Neural progenitor cell (in vitro differentiated cells): ENCODE measurements around the gene PPP1R13L. TPM values are rescaled to one million over a fixed set of nuclear protein-coding genes. Genes with fewer than 3 reads are reported as not detected.
"Not testable (repeated sequence)": the region's sequence is repeated elsewhere in the genome, so short reads cannot be mapped to it uniquely, and the experiment has no call there.

Experiments
- DNase-seq: peaks from one replicate; pipeline ENCODE4 v3.0.0-alpha.2; 2016; ENCODE audit warnings: low spot score
- H2AFZ ChIP-seq: fragments of 200-600 bp; sonication (generic); replicated peaks from 2 replicates; pipeline ENCODE4 v1.6.1; 2016; ENCODE audit warnings: antibody characterized with exemption
- H3F3A ChIP-seq: fragments of 200-600 bp; sonication (generic); 2 replicates; pipeline ENCODE4 v1.6.1; 2016; ENCODE audit warnings: antibody characterized with exemption, low read depth
- H3K27ac ChIP-seq: fragments of 200-600 bp; sonication (generic); 2 replicates; pipeline ENCODE4 v1.5.1; 2016; ENCODE audit warnings: mild to moderate bottlenecking
- H3K27me3 ChIP-seq: fragments of 200-600 bp; sonication (generic); 2 replicates; pipeline ENCODE4 v1.6.1; 2016; ENCODE audit warnings: mild to moderate bottlenecking, moderate library complexity
- H3K36me3 ChIP-seq: fragments of 200-600 bp; sonication (generic); 2 replicates; pipeline ENCODE4 v1.5.1; 2016
- H3K4me1 ChIP-seq: fragments of 200-600 bp; sonication (generic); 2 replicates; pipeline ENCODE4 v1.6.1; 2016; ENCODE audit warnings: mixed run types
- H3K4me2 ChIP-seq: fragments of 200-600 bp; sonication (generic); 2 replicates; pipeline ENCODE4 v1.6.1; 2016
- H3K4me3 ChIP-seq: fragments of 200-600 bp; sonication (generic); 2 replicates; pipeline ENCODE4 v1.5.1; 2016
- H3K79me2 ChIP-seq: fragments of 200-600 bp; sonication (generic); 2 replicates; pipeline ENCODE4 v1.6.1; 2016; ENCODE audit warnings: low read depth
- H3K9ac ChIP-seq: fragments of 200-600 bp; sonication (generic); 2 replicates; pipeline ENCODE4 v1.6.1; 2016
- H3K9me3 ChIP-seq: fragments of 200-600 bp; sonication (generic); 2 replicates; pipeline ENCODE4 v1.5.1; 2016; ENCODE audit warnings: low read depth
- H4K20me1 ChIP-seq: fragments of 200-600 bp; sonication (generic); 2 replicates; pipeline ENCODE4 v1.6.1; 2016; ENCODE audit warnings: low read depth
- H3K27ac Mint-ChIP-seq: 3 replicates; pipeline ENCODE4 v1.8.0; 2021; ENCODE audit warnings: mixed read lengths
- H3K27me3 Mint-ChIP-seq: 2 replicates; pipeline ENCODE4 v1.8.0; 2022; ENCODE audit warnings: low read depth, mild to moderate bottlenecking, inconsistent platforms, moderate library complexity, mixed read lengths; ENCODE audit not compliant: insufficient read depth
- H3K36me3 Mint-ChIP-seq: 3 replicates; pipeline ENCODE4 v1.8.0; 2021; ENCODE audit warnings: mixed read lengths
- H3K4me1 Mint-ChIP-seq: 3 replicates; pipeline ENCODE4 v1.8.0; 2021; ENCODE audit warnings: mixed read lengths
- H3K4me3 Mint-ChIP-seq: 3 replicates; pipeline ENCODE4 v1.8.0; 2021; ENCODE audit warnings: mild to moderate bottlenecking, moderate library complexity, mixed read lengths
- H3K9me3 Mint-ChIP-seq: 3 replicates; pipeline ENCODE4 v1.8.0; 2020; ENCODE audit warnings: mixed read lengths
- EZH2 ChIP-seq: fragments of 200-600 bp; sonication (generic); IDR thresholded peaks from 2 replicates; pipeline ENCODE4 v1.6.1; 2017; ENCODE audit warnings: antibody characterized with exemption, mild to moderate bottlenecking, moderate library complexity
- EZH2phosphoT487 ChIP-seq: fragments of 200-600 bp; sonication (generic); IDR thresholded peaks from 2 replicates; pipeline ENCODE4 v1.6.1; 2017; ENCODE audit warnings: antibody characterized with exemption
- total RNA-seq: library from RNA; depleted of rRNA; stranded (reverse); fragments of >200 nt; gene quantifications from 2 replicates; pipeline ENCODE4 v1.2.3, GENCODE V29; 2015; ENCODE audit warnings: low replicate concordance
- TF ChIP-seq, protein P1 (sequence below): fragments of 200-600 bp; sonication (generic); IDR thresholded peaks from 2 replicates; pipeline ENCODE4 v1.5.1; 2017; ENCODE audit warnings: antibody characterized with exemption, mild to moderate bottlenecking

The PPP1R13L gene
- total RNA-seq, 1 donor from 2014 or later = 2.9 TPM

DNA sequence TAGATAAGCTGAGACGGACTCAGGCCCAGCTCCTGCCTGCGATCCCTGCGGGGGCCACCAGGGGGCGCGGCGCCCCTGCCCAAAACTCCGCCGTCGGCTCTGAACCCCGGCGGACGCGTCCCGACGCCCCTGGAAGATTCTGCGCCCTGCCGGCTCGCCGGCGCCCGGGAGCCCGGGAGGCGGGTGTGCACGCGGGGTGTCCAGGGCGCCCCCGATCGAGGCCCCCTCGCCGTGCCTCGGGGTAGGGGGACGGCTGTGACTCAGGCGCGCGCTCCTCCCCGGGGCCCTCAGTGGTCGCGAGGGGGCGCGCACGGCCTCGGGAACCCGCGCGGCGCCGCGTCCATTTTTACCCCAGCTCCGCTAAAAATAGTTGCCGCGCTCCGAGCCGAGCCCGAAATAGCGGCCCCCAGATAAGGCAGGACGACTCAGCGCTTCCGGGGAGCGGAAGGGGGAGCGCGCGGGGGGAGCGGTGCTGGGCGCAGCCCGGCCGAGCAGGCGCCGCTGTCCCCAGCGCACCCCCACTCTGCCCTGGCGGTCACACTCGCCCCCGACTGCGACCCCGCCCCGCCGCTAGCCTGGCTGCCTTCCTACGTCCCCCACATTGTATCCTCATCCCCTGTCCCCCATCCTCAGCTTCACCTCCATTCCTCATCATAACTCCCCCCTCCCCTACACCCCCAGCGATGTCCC, 34.8 kb upstream of the PPP1R13L start:
- peaks cover 45% of the 10 kb centered on the region for H3F3A ChIP-seq
- H3K9me3 ChIP-seq = no peaks in the 10 kb centered on the region
- peak; percentile 88 for DNase-seq
- H3K36me3 Mint-ChIP-seq = no peaks in the 10 kb centered on the region
- H3K27ac ChIP-seq = no peak overlapping the region
- H3K4me2 ChIP-seq = peak overlapping the region; percentile 69
- H3K4me1 ChIP-seq = peaks cover 8% of the 10 kb centered on the region
- H3K9me3 Mint-ChIP-seq = no peaks in the 10 kb centered on the region
- peak overlapping the region; percentile 83 for H3K4me3 Mint-ChIP-seq
- H3K27ac Mint-ChIP-seq = peak overlapping the region; percentile 92
- TF ChIP-seq, protein P1, sequence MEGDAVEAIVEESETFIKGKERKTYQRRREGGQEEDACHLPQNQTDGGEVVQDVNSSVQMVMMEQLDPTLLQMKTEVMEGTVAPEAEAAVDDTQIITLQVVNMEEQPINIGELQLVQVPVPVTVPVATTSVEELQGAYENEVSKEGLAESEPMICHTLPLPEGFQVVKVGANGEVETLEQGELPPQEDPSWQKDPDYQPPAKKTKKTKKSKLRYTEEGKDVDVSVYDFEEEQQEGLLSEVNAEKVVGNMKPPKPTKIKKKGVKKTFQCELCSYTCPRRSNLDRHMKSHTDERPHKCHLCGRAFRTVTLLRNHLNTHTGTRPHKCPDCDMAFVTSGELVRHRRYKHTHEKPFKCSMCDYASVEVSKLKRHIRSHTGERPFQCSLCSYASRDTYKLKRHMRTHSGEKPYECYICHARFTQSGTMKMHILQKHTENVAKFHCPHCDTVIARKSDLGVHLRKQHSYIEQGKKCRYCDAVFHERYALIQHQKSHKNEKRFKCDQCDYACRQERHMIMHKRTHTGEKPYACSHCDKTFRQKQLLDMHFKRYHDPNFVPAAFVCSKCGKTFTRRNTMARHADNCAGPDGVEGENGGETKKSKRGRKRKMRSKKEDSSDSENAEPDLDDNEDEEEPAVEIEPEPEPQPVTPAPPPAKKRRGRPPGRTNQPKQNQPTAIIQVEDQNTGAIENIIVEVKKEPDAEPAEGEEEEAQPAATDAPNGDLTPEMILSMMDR = peak; percentile 99
- TF ChIP-seq EZH2 (peak; percentile 49), EZH2phosphoT487 (no peak)
- peak overlapping the region; percentile 99 for H3K4me3 ChIP-seq
- H4K20me1 ChIP-seq = no peaks in the 10 kb centered on the region
- no peaks in the 10 kb centered on the region for H3K36me3 ChIP-seq
- H3K27me3 Mint-ChIP-seq = peaks cover 22% of the 10 kb centered on the region
- H3K9ac ChIP-seq = peak overlapping the region; percentile 46
- peaks cover 2% of the 10 kb centered on the region for H3K27me3 ChIP-seq
- H3K79me2 ChIP-seq = no peaks in the 10 kb centered on the region
- peak overlapping the region; percentile 99 for H2AFZ ChIP-seq
- peaks cover 32% of the 10 kb centered on the region for H3K4me1 Mint-ChIP-seq

DNA sequence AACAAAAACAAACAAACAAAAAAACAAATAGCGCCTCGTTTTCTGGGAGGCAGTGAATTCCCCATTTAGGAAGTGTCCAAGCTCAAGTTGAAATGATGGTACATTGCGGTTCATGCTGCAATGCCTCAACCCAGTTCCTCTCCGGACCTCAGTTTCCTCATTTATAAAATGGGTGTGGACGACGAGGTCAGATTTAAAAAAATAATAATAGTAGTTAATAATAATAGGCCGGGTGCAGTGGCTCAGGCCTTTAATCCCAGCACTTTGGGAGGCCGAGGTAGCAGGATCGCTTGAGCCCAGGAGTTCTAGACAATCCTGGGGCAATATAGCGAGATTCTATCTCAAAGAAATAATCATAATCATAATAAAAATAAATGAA, 34.3 kb upstream of the PPP1R13L start:
- H3K4me2 ChIP-seq = no peak overlapping the region
- Mint-ChIP-seq H3K4me1 (peaks cover 27% of the 10 kb centered on the region), H3K36me3 (no peaks in the 10 kb centered on the region), H3K9me3 (no peaks in the 10 kb centered on the region), H3K27me3 (peaks cover 25% of the 10 kb centered on the region), H3K4me3 (peak overlapping the region; percentile 60), H3K27ac (no peak overlapping the region)
- TF ChIP-seq EZH2 (no peak), EZH2phosphoT487 (no peak)
- TF ChIP-seq, protein P1 = no peak
- H3K9ac ChIP-seq = no peak overlapping the region
- no peaks in the 10 kb centered on the region for H3K27me3 ChIP-seq
- DNase-seq = no peak
- no peak overlapping the region for H3K27ac ChIP-seq
- H3K36me3 ChIP-seq = no peaks in the 10 kb centered on the region
- H4K20me1 ChIP-seq = no peaks in the 10 kb centered on the region
- peaks cover 41% of the 10 kb centered on the region for H3F3A ChIP-seq
- H3K4me1 ChIP-seq = peaks cover 4% of the 10 kb centered on the region
- H3K9me3 ChIP-seq = no peaks in the 10 kb centered on the region
- peak overlapping the region; percentile 99 for H3K4me3 ChIP-seq
- H2AFZ ChIP-seq = no peak overlapping the region
- no peaks in the 10 kb centered on the region for H3K79me2 ChIP-seq

DNA sequence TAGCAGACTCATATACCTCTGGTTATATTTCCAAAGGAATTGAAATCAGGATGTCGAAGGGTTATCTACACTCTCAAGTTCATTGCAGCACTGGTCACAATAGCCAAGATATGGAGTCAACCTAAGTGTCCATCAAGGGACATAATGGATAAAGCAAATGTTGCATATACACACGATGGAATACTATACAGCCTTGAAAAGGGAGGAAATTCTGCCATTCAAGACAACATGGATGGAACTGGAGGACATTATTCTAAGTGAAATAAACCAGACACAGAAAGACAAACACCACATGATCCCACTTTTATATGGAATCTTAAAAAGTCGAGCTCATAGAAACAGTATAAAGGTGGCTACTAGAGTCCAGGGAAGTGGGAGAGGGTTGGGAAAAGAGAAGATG, 32.5 kb upstream of the PPP1R13L start:
- no peak overlapping the region for H3K4me2 ChIP-seq
- no peaks in the 10 kb centered on the region for H3K9me3 Mint-ChIP-seq
- H3K27me3 Mint-ChIP-seq = peaks cover 18% of the 10 kb centered on the region
- no peak overlapping the region for H2AFZ ChIP-seq
- H3K27ac Mint-ChIP-seq = no peak overlapping the region
- no peaks in the 10 kb centered on the region for H4K20me1 ChIP-seq
- peaks cover 13% of the 10 kb centered on the region for H3K4me1 Mint-ChIP-seq
- H3K27me3 ChIP-seq = no peaks in the 10 kb centered on the region
- no peaks in the 10 kb centered on the region for H3K36me3 ChIP-seq
- H3K4me3 ChIP-seq = no peak overlapping the region
- no peaks in the 10 kb centered on the region for H3K36me3 Mint-ChIP-seq
- H3K4me1 ChIP-seq = peaks cover 4% of the 10 kb centered on the region
- H3K4me3 Mint-ChIP-seq = peak overlapping the region; percentile 14
- no peak for DNase-seq
- TF ChIP-seq EZH2 = no peak
- TF ChIP-seq, protein P1 = no peak
- TF ChIP-seq EZH2phosphoT487 = no peak
- peaks cover 24% of the 10 kb centered on the region for H3F3A ChIP-seq
- no peak overlapping the region for H3K9ac ChIP-seq
- no peaks in the 10 kb centered on the region for H3K79me2 ChIP-seq
- H3K9me3 ChIP-seq = no peaks in the 10 kb centered on the region
- no peak overlapping the region for H3K27ac ChIP-seq

DNA sequence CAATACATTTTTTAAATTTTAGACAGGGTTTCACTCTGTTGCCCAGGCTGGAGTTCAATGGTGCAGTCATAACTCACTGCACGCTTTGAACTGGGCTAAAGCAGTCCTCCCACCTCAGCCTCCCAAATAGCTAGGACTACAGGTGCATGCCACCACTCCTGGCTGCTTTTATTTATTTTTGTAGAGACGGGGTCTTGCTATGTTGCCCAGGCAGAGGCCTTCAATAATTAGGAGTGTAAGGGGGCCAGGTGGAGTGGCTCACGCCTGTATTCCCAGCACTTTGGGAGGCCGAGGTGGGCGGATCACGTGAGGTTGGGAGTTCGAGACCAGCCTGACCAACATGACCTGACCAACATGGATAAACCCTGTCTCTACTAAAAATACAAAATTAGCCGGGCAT, 27.7 kb upstream of the PPP1R13L start:
- not testable (repeated sequence) for H3K27ac ChIP-seq, H3K27ac Mint-ChIP-seq

DNA sequence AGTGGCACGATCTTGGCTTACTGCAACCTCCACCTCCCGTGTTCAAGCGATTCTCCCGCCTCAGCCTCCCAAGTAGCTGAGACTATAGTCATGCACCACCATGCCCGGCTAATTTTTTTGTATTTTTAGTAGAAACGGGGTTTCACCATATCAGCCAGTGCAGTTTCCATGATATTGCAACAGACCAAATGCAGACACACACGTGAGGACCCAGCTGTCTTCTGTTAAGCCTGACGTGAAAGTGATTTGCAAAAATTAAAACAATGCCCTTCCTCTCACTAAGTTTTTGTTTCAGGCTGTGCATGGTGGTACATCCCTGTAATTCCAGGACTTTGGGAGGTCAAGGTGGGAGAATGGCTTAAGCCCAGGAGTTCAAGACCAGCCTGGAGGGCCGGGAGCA, 26.1 kb upstream of the PPP1R13L start:
- H2AFZ ChIP-seq, H3K4me1 Mint-ChIP-seq, H3K4me3 ChIP-seq, H4K20me1 ChIP-seq, H3K4me1 ChIP-seq, H3K9me3 Mint-ChIP-seq, H3K27ac ChIP-seq, H3K27ac Mint-ChIP-seq, H3K9ac ChIP-seq, H3K79me2 ChIP-seq, DNase-seq, H3K9me3 ChIP-seq, H3K4me3 Mint-ChIP-seq, H3K36me3 Mint-ChIP-seq, H3K36me3 ChIP-seq, H3K27me3 Mint-ChIP-seq, H3K4me2 ChIP-seq: not testable (repeated sequence)
- peaks cover 15% of the 10 kb centered on the region for H3K27me3 ChIP-seq
- H3F3A ChIP-seq = peaks cover 30% of the 10 kb centered on the region

More for the DNA sequence above, 27.7 kb upstream of the PPP1R13L start:
- H3K9me3 ChIP-seq, H3K36me3 Mint-ChIP-seq, H3K4me3 Mint-ChIP-seq, DNase-seq, H3K4me1 Mint-ChIP-seq, H3K9ac ChIP-seq, H3K4me3 ChIP-seq, H3K9me3 Mint-ChIP-seq, H2AFZ ChIP-seq, H3K4me2 ChIP-seq, H4K20me1 ChIP-seq, H3K27me3 Mint-ChIP-seq, H3K79me2 ChIP-seq, H3K36me3 ChIP-seq, H3K4me1 ChIP-seq: not testable (repeated sequence)
- H3F3A ChIP-seq = peaks cover 26% of the 10 kb centered on the region
- H3K27me3 ChIP-seq = peaks cover 15% of the 10 kb centered on the region

DNA sequence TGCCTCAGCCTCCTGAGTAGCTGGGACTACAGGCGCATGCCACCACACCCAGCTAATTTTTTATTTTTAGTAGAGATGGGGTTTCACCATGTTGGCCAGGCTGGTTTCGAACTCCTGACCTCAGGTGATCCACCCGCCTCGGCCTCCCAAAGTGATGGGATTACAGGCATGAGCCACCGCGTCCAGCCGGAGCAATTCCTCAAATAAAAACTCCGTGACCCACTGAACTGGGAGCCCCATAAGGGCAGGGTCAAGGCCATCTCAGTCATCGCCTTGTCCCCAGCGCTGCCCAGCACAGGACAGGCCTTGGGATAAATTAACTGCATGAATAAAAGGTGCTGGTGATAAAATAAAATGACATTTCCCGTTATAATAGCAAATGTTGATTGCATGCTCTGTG, 25.0 kb upstream of the PPP1R13L start:
- H3K9ac ChIP-seq, H3K9me3 Mint-ChIP-seq, H4K20me1 ChIP-seq, H3K27ac Mint-ChIP-seq, H3K4me2 ChIP-seq, DNase-seq, H3K27me3 Mint-ChIP-seq, H3K4me3 ChIP-seq, H3K79me2 ChIP-seq, H3K4me1 Mint-ChIP-seq, H3K27ac ChIP-seq, H3K9me3 ChIP-seq, H3K36me3 ChIP-seq, H3K36me3 Mint-ChIP-seq, H3K4me1 ChIP-seq, H2AFZ ChIP-seq: not testable (repeated sequence)
- Histone ChIP-seq H3F3A (peaks cover 36% of the 10 kb centered on the region), H3K27me3 (peaks cover 15% of the 10 kb centered on the region)
- peak overlapping the region; percentile 18 for H3K4me3 Mint-ChIP-seq
